NB4 (cell line): Measurements from ENCODE around the gene TAGLN.

ENCODE experiments used
- DNase-seq: peaks from one replicate; pipeline ENCODE4 v3.0.0; 2010; ENCODE audit warnings: low read depth
- H3K4me3 ChIP-seq: one replicate; pipeline ENCODE4 v1.5.1; 2011; ENCODE audit warnings: mild to moderate bottlenecking, low read depth, low read length, moderate library complexity
- CTCF ChIP-seq: IDR thresholded peaks from one replicate; pipeline ENCODE4 v1.5.1; 2012; ENCODE audit warnings: low read depth, low read length
- MAX ChIP-seq: IDR thresholded peaks from 2 replicates; pipeline ENCODE4 v1.6.1; 2011; ENCODE audit warnings: low read depth, low read length
- MYC ChIP-seq: IDR thresholded peaks from 2 replicates; pipeline ENCODE4 v1.6.1; 2011; ENCODE audit warnings: low read depth, low read length
- POLR2A ChIP-seq: IDR thresholded peaks from 2 replicates; pipeline ENCODE4 v1.6.1; 2011; ENCODE audit warnings: mild to moderate bottlenecking; ENCODE audit not compliant: insufficient read length; ENCODE audit errors: extremely low read depth

The TAGLN gene

DNA sequence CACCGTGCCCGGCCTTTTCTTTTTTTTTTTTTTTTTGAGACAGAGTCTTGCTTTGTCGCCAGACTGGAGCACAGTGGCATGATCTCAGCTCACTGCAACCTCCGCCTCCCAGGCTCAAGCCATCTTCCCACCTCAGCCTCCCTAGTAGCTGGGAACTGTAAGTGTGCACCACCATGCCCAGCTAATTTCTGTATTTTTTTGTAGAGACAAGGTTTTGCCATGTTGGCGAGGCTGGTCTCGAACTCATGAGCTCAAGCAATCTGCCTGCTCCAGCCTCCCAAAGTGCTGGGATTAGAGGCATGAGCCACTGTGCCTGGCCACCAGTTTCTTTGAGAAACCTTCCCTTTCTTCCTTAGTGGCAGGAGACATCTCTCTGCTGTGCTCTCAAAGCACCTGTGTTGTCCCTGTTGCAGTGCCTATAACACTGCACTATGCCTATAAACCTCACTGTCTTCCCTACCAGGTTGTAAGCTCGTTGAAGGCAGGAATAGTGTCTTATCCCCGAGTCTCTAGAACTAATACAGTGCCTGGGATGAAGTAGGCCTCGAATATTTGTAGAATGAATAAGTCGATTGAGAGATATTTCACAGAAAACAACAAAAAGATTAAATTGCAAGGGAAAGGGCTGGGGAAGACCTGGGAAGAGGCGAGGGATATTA is 13.7 kb downstream of the TAGLN start:
- no peak overlapping the region for H3K4me3 ChIP-seq
- DNase-seq, result no peak
- no peak for TF ChIP-seq MAX
- TF ChIP-seq CTCF, result no peak
- no peak for TF ChIP-seq MYC
- TF ChIP-seq POLR2A, result no peak

- DNase-seq, result no peak
- no peak overlapping the region for H3K4me3 ChIP-seq
- TF ChIP-seq POLR2A (no peak), MYC (no peak), CTCF (no peak), MAX (no peak)
Observed at GRCh38 chr11:117214404-117215110, 15.4 kb downstream of the TAGLN start.

DNA sequence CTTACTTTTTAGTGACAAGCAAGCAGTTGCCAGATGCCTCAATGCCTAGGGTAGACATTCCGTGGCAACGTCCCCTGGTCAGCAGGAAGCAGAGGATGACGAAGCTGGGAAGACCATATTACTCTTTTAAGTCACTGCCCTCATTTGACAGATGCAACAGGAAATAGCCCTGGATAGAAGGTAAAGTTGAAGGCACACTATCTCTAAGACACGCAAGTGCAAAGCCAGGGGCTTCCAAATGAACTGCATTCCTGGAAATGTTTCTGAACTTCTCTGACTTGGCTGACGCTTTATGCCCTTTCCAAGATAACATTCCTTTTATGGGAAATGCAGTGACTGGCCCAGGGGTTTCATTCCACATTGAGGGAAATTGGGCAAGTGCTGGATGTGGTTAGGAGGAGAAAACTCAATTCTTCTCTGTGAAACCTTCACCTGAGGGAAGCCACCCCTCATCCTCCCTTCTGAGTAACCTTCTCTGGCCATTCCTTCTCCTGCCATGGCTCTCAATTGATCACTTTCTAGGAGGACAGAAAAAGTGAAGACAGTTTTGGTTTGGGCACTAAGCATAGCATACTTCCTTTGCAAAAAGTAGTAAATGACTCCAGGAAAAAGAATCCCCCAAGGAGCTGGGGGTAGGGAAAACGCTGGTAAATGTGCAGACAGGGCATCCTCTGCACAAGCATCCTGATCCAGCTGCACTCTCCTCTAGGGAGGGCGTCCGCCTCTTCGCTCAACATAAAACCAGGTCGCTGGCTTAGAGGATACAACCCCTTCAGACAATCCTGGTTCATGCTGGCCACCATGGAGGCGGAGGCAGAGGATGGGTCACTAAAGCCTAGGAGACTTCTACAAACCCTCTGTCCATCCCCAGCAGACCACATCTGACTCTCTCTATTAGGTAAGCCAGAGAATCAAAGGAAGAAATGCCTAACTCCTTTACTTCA is 18.2 kb downstream of the TAGLN start:
- no peak for TF ChIP-seq MAX
- no peak for DNase-seq
- H3K4me3 ChIP-seq, result no peak overlapping the region

GRCh38 chr11:117218133-117218915 is 19.2 kb downstream of the TAGLN start:
- no peak for TF ChIP-seq POLR2A
- TF ChIP-seq CTCF, result no peak
- no peak for TF ChIP-seq MYC
- no peak for TF ChIP-seq MAX
- DNase-seq, result no peak
- H3K4me3 ChIP-seq, result no peak overlapping the region

- TF ChIP-seq MAX (no peak), CTCF (no peak), POLR2A (no peak), MYC (no peak)
- DNase-seq, result no peak
- no peak overlapping the region for H3K4me3 ChIP-seq
Observed at GRCh38 chr11:117219001-117219400, 19.8 kb downstream of the TAGLN start.
